Nephron (organoid): ENCODE data around the gene PCCA.

Experiments used
- H3K27ac Mint-ChIP-seq, 3 experiments: 2 replicates each; pipeline ENCODE4 v1.8.0; 2020; ENCODE audit warnings: mixed read lengths in 3 of 3, mild to moderate bottlenecking in 2 of 3, moderate library complexity in 1 of 3
- H3K27me3 Mint-ChIP-seq: 2 replicates; pipeline ENCODE4 v1.8.0; 2021; ENCODE audit warnings: low read depth, mild to moderate bottlenecking, moderate library complexity, mixed read lengths
- H3K36me3 Mint-ChIP-seq: 2 replicates; pipeline ENCODE4 v1.8.0; 2020; ENCODE audit warnings: low read depth, mixed read lengths
- H3K4me1 Mint-ChIP-seq: 2 replicates; pipeline ENCODE4 v1.8.0; 2020; ENCODE audit warnings: mixed read lengths
- H3K4me3 Mint-ChIP-seq, 3 experiments: 2 replicates each; pipeline ENCODE4 v1.8.0; 2020; ENCODE audit warnings: mild to moderate bottlenecking in 3 of 3, mixed read lengths in 3 of 3, moderate library complexity in 2 of 3
- H3K9me3 Mint-ChIP-seq: 2 replicates; pipeline ENCODE4 v1.8.0; 2020; ENCODE audit warnings: mixed read lengths
- TF ChIP-seq, protein P1 (sequence below), 3 experiments: fragments of 200-600 bp; sonication (generic); IDR thresholded peaks; one replicate each; pipeline ENCODE4 v1.5.0; 2021; ENCODE audit warnings: antibody characterized with exemption in 3 of 3; ENCODE audit not compliant: unreplicated experiment in 3 of 3

PCCA gene

DNA sequence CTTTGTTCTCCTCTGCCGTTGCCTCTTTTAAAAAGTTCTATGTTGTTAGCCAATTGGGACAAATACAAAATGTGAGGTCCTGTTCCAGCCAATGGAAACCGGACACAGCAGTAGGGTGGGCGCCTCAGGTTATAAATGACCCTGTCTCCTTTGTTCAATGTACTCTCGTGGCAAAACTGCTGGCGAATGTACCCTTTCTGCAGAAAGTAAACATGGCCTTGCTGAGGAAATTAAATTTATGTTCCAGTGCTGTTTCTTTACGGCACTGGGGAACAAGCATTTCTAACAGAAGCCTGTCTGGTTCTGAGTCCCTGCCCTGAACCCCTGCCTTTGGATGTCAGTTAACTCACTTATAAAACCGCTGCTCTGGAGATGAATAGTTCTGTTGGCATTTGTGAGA, 140.7 kb downstream of the PCCA start:
- Mint-ChIP-seq H3K27me3 (no peaks in the 10 kb centered on the region), H3K4me3 (no peak overlapping the region), H3K36me3 (no peaks in the 10 kb centered on the region), H3K4me1 (no peaks in the 10 kb centered on the region), H3K27ac (no peak overlapping the region), H3K9me3 (no peaks in the 10 kb centered on the region)
- TF ChIP-seq, protein P1, sequence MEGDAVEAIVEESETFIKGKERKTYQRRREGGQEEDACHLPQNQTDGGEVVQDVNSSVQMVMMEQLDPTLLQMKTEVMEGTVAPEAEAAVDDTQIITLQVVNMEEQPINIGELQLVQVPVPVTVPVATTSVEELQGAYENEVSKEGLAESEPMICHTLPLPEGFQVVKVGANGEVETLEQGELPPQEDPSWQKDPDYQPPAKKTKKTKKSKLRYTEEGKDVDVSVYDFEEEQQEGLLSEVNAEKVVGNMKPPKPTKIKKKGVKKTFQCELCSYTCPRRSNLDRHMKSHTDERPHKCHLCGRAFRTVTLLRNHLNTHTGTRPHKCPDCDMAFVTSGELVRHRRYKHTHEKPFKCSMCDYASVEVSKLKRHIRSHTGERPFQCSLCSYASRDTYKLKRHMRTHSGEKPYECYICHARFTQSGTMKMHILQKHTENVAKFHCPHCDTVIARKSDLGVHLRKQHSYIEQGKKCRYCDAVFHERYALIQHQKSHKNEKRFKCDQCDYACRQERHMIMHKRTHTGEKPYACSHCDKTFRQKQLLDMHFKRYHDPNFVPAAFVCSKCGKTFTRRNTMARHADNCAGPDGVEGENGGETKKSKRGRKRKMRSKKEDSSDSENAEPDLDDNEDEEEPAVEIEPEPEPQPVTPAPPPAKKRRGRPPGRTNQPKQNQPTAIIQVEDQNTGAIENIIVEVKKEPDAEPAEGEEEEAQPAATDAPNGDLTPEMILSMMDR (IDR thresholded peaks at IDR 0.05; ENCODE audit: unreplicated experiment in 3 of 3), result no peak

DNA sequence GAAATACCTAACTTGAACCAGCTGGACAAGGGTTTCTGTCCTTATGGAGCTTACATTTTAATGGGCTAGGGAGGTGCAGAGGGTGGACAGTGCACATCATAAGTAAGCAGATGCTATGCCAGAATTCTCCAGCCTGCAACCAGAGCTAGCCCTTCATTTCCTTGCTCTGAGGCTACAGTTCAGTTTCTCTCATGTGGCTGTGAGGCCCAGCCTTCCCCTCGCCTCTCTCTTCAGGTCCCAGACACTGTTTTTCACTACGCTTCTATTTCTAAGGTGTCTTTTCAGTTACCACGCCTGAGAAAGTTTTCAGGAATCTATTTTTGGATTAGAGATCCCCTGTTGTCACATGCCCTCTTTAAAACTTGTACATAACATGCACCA, 141.9 kb downstream of the PCCA start:
- Mint-ChIP-seq H3K4me3 (no peak overlapping the region), H3K9me3 (no peaks in the 10 kb centered on the region), H3K27me3 (no peaks in the 10 kb centered on the region), H3K4me1 (peaks cover 6% of the 10 kb centered on the region), H3K27ac (no peak overlapping the region), H3K36me3 (no peaks in the 10 kb centered on the region)
- TF ChIP-seq, protein P1 (IDR thresholded peaks at IDR 0.05; ENCODE audit: unreplicated experiment in 3 of 3), result no peak

GRCh38 chr13:100231176-100231575, 142.3 kb downstream of the PCCA start:
- H3K9me3 Mint-ChIP-seq, result no peaks in the 10 kb centered on the region
- H3K4me1 Mint-ChIP-seq, result peaks cover 6% of the 10 kb centered on the region
- peaks cover 3% of the 10 kb centered on the region for H3K36me3 Mint-ChIP-seq
- H3K4me3 Mint-ChIP-seq, result no peak overlapping the region
- TF ChIP-seq, protein P1 (IDR thresholded peaks at IDR 0.05; ENCODE audit: unreplicated experiment in 3 of 3), result no peak
- no peak overlapping the region for H3K27ac Mint-ChIP-seq
- no peaks in the 10 kb centered on the region for H3K27me3 Mint-ChIP-seq

- peak overlapping the region in 1 of 3 experiments; percentile 24 for H3K27ac Mint-ChIP-seq
- H3K9me3 Mint-ChIP-seq, result no peaks in the 10 kb centered on the region
- TF ChIP-seq, protein P1 (IDR thresholded peaks at IDR 0.05; ENCODE audit: unreplicated experiment in 3 of 3), result no peak
- no peaks in the 10 kb centered on the region for H3K27me3 Mint-ChIP-seq
- no peak overlapping the region for H3K4me3 Mint-ChIP-seq
- H3K36me3 Mint-ChIP-seq, result peaks cover 13% of the 10 kb centered on the region
- H3K4me1 Mint-ChIP-seq, result peaks cover 6% of the 10 kb centered on the region
These were observed 145.1 kb downstream of the PCCA start for GRCh38 chr13:100234006-100234405.

GRCh38 chr13:100234524-100235136, 145.7 kb downstream of the PCCA start:
- Mint-ChIP-seq H3K27ac (peak overlapping the region in 2 of 3 experiments; percentile 25 to 55), H3K36me3 (peaks cover 14% of the 10 kb centered on the region), H3K4me3 (no peak overlapping the region), H3K4me1 (peaks cover 6% of the 10 kb centered on the region), H3K27me3 (no peaks in the 10 kb centered on the region), H3K9me3 (no peaks in the 10 kb centered on the region)
- TF ChIP-seq, protein P1 (IDR thresholded peaks at IDR 0.05; ENCODE audit: unreplicated experiment in 3 of 3), result no peak

DNA sequence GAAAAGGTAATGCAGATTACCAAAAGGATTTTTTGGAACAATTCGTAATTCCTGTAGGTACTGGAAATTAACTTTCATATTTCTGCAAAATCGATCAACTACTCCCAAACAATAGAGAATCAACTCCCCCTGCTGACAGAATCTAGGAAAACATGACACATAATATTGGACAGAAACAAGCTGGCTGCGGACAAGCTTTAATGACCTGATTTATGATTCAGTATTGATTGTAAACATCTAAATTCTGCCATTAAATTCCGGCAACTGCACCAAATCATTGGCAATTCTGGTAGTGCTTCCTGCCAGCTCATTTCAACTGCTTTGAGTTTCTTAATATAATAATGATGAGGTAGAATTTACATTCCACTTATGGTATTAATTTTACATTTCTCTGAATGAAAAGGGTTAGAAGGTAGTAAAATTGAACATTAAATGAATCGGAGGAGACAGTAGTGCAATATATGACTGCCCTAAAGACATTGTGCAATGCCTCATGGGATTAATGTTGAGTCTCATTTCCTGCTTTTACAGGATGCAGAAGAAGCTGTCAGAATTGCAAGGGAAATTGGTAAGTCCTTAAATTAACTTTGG, 146.5 kb downstream of the PCCA start:
- Mint-ChIP-seq H3K27ac (peak overlapping the region in 1 of 3 experiments; percentile 55), H3K36me3 (peaks cover 21% of the 10 kb centered on the region), H3K9me3 (no peaks in the 10 kb centered on the region), H3K27me3 (no peaks in the 10 kb centered on the region), H3K4me1 (peaks cover 6% of the 10 kb centered on the region), H3K4me3 (no peak overlapping the region)
- TF ChIP-seq, protein P1 (IDR thresholded peaks at IDR 0.05; ENCODE audit: unreplicated experiment in 3 of 3), result peak; percentile 58 to 81 (median 71)
